Mucosa of descending colon (tissue), 3 donors: ENCODE measurements around the gene HTD2. TPM values are rescaled to one million over a fixed set of nuclear protein-coding genes. Genes with fewer than 3 reads are reported as not detected.
A peak's percentile ranks its signal among the peaks of the same experiment; 100 is the strongest.

Experiments
- ATAC-seq: fragments of 200-7000 bp; cut with Tn5 transposase; one replicate; pipeline ENCODE4 v1.9.1; 2020; ENCODE audit warnings: mild to moderate bottlenecking, moderate library complexity
- DNase-seq, 3 donors: peaks; one replicate each; pipeline ENCODE4 v3.0.0-alpha.2; 2020
- H3K36me3 ChIP-seq: fragments of 200-600 bp; one replicate; pipeline ENCODE4 v1.8.0; 2021; ENCODE audit warnings: low read depth, mild to moderate bottlenecking
- H3K4me1 ChIP-seq: fragments of 200-600 bp; one replicate; pipeline ENCODE4 v1.8.0; 2021; ENCODE audit warnings: low read depth, mild to moderate bottlenecking
- H3K4me3 ChIP-seq: fragments of 200-600 bp; one replicate; pipeline ENCODE4 v1.8.0; 2021; ENCODE audit warnings: mild to moderate bottlenecking
- H3K9me3 ChIP-seq: fragments of 200-600 bp; one replicate; pipeline ENCODE4 v1.8.0; 2021; ENCODE audit warnings: mild to moderate bottlenecking
- CTCF ChIP-seq: fragments of 200-600 bp; IDR thresholded peaks from one replicate; pipeline ENCODE4 v1.8.0; 2022; ENCODE audit warnings: antibody characterized with exemption, mild to moderate bottlenecking
- intact Hi-C, 2 donors: fragments of 100-400 bp; cut with DNase I in 1 of 2; cut with micrococcal nuclease in 1 of 2; formaldehyde crosslinking; loops; one replicate each; pipeline versions ENCODE4 v1.11.0 to v1.11.1; 2022; cut with DNase I, micrococcal nuclease
- total RNA-seq, 3 donors: library from RNA; stranded (reverse); fragmentation: NEBNext Ultra II Directional in 2 of 3; extraction: Animal tissue kit (Norgen Biotek cat#: 25700) in 2 of 3; gene quantifications; one replicate each; pipeline versions ENCODE4 v1.2.1 to v1.2.4, GENCODE V29; 2021 to 2023
- donor health status: DM: no; HTN: no; CAD: no; lungs with moderate emphysema.
- donor health status: DM: no; HTN: no; CAD: no.
- donor health status: DM: no; HTN: yes; CAD: no.

Gene HTD2
- total RNA-seq, 3 donors from 2014 or later: 9.7 to 13.7 (median 10.9) TPM

- DNase-seq: no peak
- Histone ChIP-seq H3K9me3 (no peaks in the 10 kb centered on the region), H3K4me1 (no peaks in the 10 kb centered on the region), H3K4me3 (no peak overlapping the region), H3K36me3 (peaks cover 13% of the 10 kb centered on the region)
- intact Hi-C loops: no loop called here
- no peak for ATAC-seq
- TF ChIP-seq CTCF: no peak
These were observed 11.5 kb downstream of the HTD2 start for GRCh38 chr3:58317811-58318210.

GRCh38 chr3:58321791-58322190 lies 15.5 kb downstream of the HTD2 start:
- DNase-seq (no peak), ATAC-seq (no peak)
- TF ChIP-seq CTCF: no peak

GRCh38 chr3:58322793-58323192 lies 16.5 kb downstream of the HTD2 start:
- ATAC-seq (no peak), DNase-seq (no peak)
- no peak overlapping the region for H3K4me3 ChIP-seq
- no peaks in the 10 kb centered on the region for H3K9me3 ChIP-seq
- no peak for TF ChIP-seq CTCF
- peaks cover under 1% of the 10 kb centered on the region for H3K36me3 ChIP-seq
- intact Hi-C loops: loop anchor here in 1 of 2 donors (5.0 kb wide), 1 partner anchor 90 kb away; no protein-coding TSS in a partner anchor
- peaks cover 12% of the 10 kb centered on the region for H3K4me1 ChIP-seq

More at GRCh38 chr3:58321791-58322190, 15.5 kb downstream of the HTD2 start:
- H3K4me3 ChIP-seq: no peak overlapping the region
- peaks cover 11% of the 10 kb centered on the region for H3K36me3 ChIP-seq
- intact Hi-C loops: loop anchor here in 1 of 2 donors (5.0 kb wide), 1 partner anchor 91 kb away; no protein-coding TSS in a partner anchor
- H3K4me1 ChIP-seq: peaks cover 12% of the 10 kb centered on the region
- H3K9me3 ChIP-seq: no peaks in the 10 kb centered on the region

- intact Hi-C loops: loop anchor here in 1 of 2 donors (5.0 kb wide), 1 partner anchor 89 kb away; no protein-coding TSS in a partner anchor
- ATAC-seq (no peak), DNase-seq (no peak)
- H3K4me1 ChIP-seq: peaks cover 12% of the 10 kb centered on the region
- H3K4me3 ChIP-seq: no peak overlapping the region
- no peaks in the 10 kb centered on the region for H3K9me3 ChIP-seq
- no peaks in the 10 kb centered on the region for H3K36me3 ChIP-seq
- no peak for TF ChIP-seq CTCF
These were observed 17.4 kb downstream of the HTD2 start for GRCh38 chr3:58323529-58324390.

GRCh38 chr3:58324391-58325390 lies 18.4 kb downstream of the HTD2 start:
- Histone ChIP-seq H3K4me3 (no peak overlapping the region), H3K36me3 (no peaks in the 10 kb centered on the region), H3K4me1 (peaks cover 12% of the 10 kb centered on the region), H3K9me3 (no peaks in the 10 kb centered on the region)
- intact Hi-C loops: loop anchor here (5.0 kb wide), 2 partner anchors 88 to 93 kb away; no protein-coding TSS in a partner anchor
- DNase-seq: no peak
- ATAC-seq: peak; percentile 8
- no peak for TF ChIP-seq CTCF
